ENCODE results near the gene GATA5.

GATA5 gene

GRCh38 chr20:62446481-62446880, 29.3 kb downstream of the GATA5 start:
- no peak for FAIRE-seq
- no peak for TF ChIP-seq TAF1 (IDR thresholded peaks at IDR 0.05; ENCODE audit: borderline replicate concordance, low read depth, low read length)
- TF ChIP-seq POLR2A (IDR thresholded peaks at IDR 0.05; ENCODE audit: low read depth, low read length): no peak
- TF ChIP-seq POLR2AphosphoS5 (IDR thresholded peaks at IDR 0.05; ENCODE audit: low read depth, low read length): no peak
- no peak for DNase-seq (ENCODE audit: insufficient read length)

GRCh38 chr20:62445553-62446340, 30.0 kb downstream of the GATA5 start:
- FAIRE-seq (no peak), DNase-seq (ENCODE audit: insufficient read length) (no peak)
- no peak for TF ChIP-seq POLR2A (IDR thresholded peaks at IDR 0.05; ENCODE audit: low read depth, low read length)
- no peak for TF ChIP-seq TAF1 (IDR thresholded peaks at IDR 0.05; ENCODE audit: borderline replicate concordance, low read depth, low read length)
- TF ChIP-seq POLR2AphosphoS5 (IDR thresholded peaks at IDR 0.05; ENCODE audit: low read depth, low read length): no peak

- TF ChIP-seq TAF1 (IDR thresholded peaks at IDR 0.05; ENCODE audit: borderline replicate concordance, low read depth, low read length) (no peak), POLR2A (IDR thresholded peaks at IDR 0.05; ENCODE audit: low read depth, low read length) (no peak), POLR2AphosphoS5 (IDR thresholded peaks at IDR 0.05; ENCODE audit: low read depth, low read length) (no peak)
- FAIRE-seq (no peak), DNase-seq (ENCODE audit: insufficient read length) (no peak)
Observed at GRCh38 chr20:62444286-62444685, 31.5 kb downstream of the GATA5 start.

GRCh38 chr20:62441987-62442539, 33.7 kb downstream of the GATA5 start:
- TF ChIP-seq POLR2A (IDR thresholded peaks at IDR 0.05; ENCODE audit: low read depth, low read length): no peak
- no peak for TF ChIP-seq POLR2AphosphoS5 (IDR thresholded peaks at IDR 0.05; ENCODE audit: low read depth, low read length)
- TF ChIP-seq TAF1 (IDR thresholded peaks at IDR 0.05; ENCODE audit: borderline replicate concordance, low read depth, low read length): no peak
- FAIRE-seq: no peak
- DNase-seq (ENCODE audit: insufficient read length): no peak

GRCh38 chr20:62439218-62439617, 36.6 kb downstream of the GATA5 start:
- FAIRE-seq: no peak
- no peak for DNase-seq (ENCODE audit: insufficient read length)
- TF ChIP-seq TAF1 (IDR thresholded peaks at IDR 0.05; ENCODE audit: borderline replicate concordance, low read depth, low read length) (no peak), POLR2A (IDR thresholded peaks at IDR 0.05; ENCODE audit: low read depth, low read length) (no peak), POLR2AphosphoS5 (IDR thresholded peaks at IDR 0.05; ENCODE audit: low read depth, low read length) (no peak)

GRCh38 chr20:62437927-62438326, 37.9 kb downstream of the GATA5 start:
- no peak for TF ChIP-seq TAF1 (IDR thresholded peaks at IDR 0.05; ENCODE audit: borderline replicate concordance, low read depth, low read length)
- no peak for TF ChIP-seq POLR2AphosphoS5 (IDR thresholded peaks at IDR 0.05; ENCODE audit: low read depth, low read length)
- TF ChIP-seq POLR2A (IDR thresholded peaks at IDR 0.05; ENCODE audit: low read depth, low read length): no peak

GRCh38 chr20:62437496-62437895, 38.3 kb downstream of the GATA5 start:
- no peak for FAIRE-seq
- no peak for DNase-seq (ENCODE audit: insufficient read length)
- TF ChIP-seq POLR2AphosphoS5 (IDR thresholded peaks at IDR 0.05; ENCODE audit: low read depth, low read length) (no peak), TAF1 (IDR thresholded peaks at IDR 0.05; ENCODE audit: borderline replicate concordance, low read depth, low read length) (no peak), POLR2A (IDR thresholded peaks at IDR 0.05; ENCODE audit: low read depth, low read length) (no peak)

More at GRCh38 chr20:62437927-62438326, 37.9 kb downstream of the GATA5 start:
- FAIRE-seq: no peak
- DNase-seq (ENCODE audit: insufficient read length): no peak

GRCh38 chr20:62436692-62437091, 39.1 kb downstream of the GATA5 start:
- no peak for DNase-seq (ENCODE audit: insufficient read length)
- TF ChIP-seq POLR2A (IDR thresholded peaks at IDR 0.05; ENCODE audit: low read depth, low read length) (no peak), TAF1 (IDR thresholded peaks at IDR 0.05; ENCODE audit: borderline replicate concordance, low read depth, low read length) (no peak), POLR2AphosphoS5 (IDR thresholded peaks at IDR 0.05; ENCODE audit: low read depth, low read length) (no peak)
- FAIRE-seq: no peak

- TF ChIP-seq POLR2AphosphoS5 (IDR thresholded peaks at IDR 0.05; ENCODE audit: low read depth, low read length): no peak
- no peak for TF ChIP-seq POLR2A (IDR thresholded peaks at IDR 0.05; ENCODE audit: low read depth, low read length)
- TF ChIP-seq TAF1 (IDR thresholded peaks at IDR 0.05; ENCODE audit: borderline replicate concordance, low read depth, low read length): no peak
Observed at GRCh38 chr20:62433658-62434497, 41.9 kb downstream of the GATA5 start.

GRCh38 chr20:62430866-62431447, 44.8 kb downstream of the GATA5 start:
- DNase-seq (ENCODE audit: insufficient read length): no peak
- no peak for TF ChIP-seq POLR2AphosphoS5 (IDR thresholded peaks at IDR 0.05; ENCODE audit: low read depth, low read length)
- no peak for TF ChIP-seq TAF1 (IDR thresholded peaks at IDR 0.05; ENCODE audit: borderline replicate concordance, low read depth, low read length)
- TF ChIP-seq POLR2A (IDR thresholded peaks at IDR 0.05; ENCODE audit: low read depth, low read length): no peak
- no peak for FAIRE-seq

More at GRCh38 chr20:62433658-62434497, 41.9 kb downstream of the GATA5 start:
- DNase-seq (ENCODE audit: insufficient read length): no peak
- FAIRE-seq: no peak

GRCh38 chr20:62430311-62430853, 45.4 kb downstream of the GATA5 start:
- FAIRE-seq (no peak), DNase-seq (ENCODE audit: insufficient read length) (no peak)
- TF ChIP-seq POLR2A (IDR thresholded peaks at IDR 0.05; ENCODE audit: low read depth, low read length): no peak
- TF ChIP-seq TAF1 (IDR thresholded peaks at IDR 0.05; ENCODE audit: borderline replicate concordance, low read depth, low read length): no peak
- no peak for TF ChIP-seq POLR2AphosphoS5 (IDR thresholded peaks at IDR 0.05; ENCODE audit: low read depth, low read length)

Measured in GM12892 (cell line).